Activated naive CD4-positive, alpha-beta T cell treated with anti-CD3 and anti-CD28 coated beads, Interleukin-2, amount 50 U/mL, for 72 hours (primary cell): Measurements from ENCODE around the gene TBX1. TPM values are rescaled to one million over a fixed set of nuclear protein-coding genes. Genes with fewer than 3 reads are reported as not detected.

Source experiments
- ATAC-seq, 2 donors: fragments of 150-1000 bp; cut with Tn5 transposase; 2 replicates each; pipeline ENCODE4 v1.10.0; 2021; ENCODE audit warnings: mild to moderate bottlenecking in 2 of 2, moderate library complexity in 2 of 2
- DNase-seq, 2 donors: peaks; one replicate each; pipeline ENCODE4 v3.0.0; 2021 to 2022; ENCODE audit warnings: low spot score in 2 of 2
- H3K27ac Mint-ChIP-seq, 2 donors: one replicate each; pipeline ENCODE4 v1.8.0; 2022; ENCODE audit warnings: mild to moderate bottlenecking in 2 of 2, mixed read lengths in 2 of 2
- H3K36me3 Mint-ChIP-seq, 2 donors: one replicate each; pipeline ENCODE4 v1.8.0; 2022; ENCODE audit warnings: mixed read lengths in 2 of 2
- H3K9me3 Mint-ChIP-seq, 2 donors: one replicate each; pipeline ENCODE4 v1.8.0; 2022; ENCODE audit warnings: mixed read lengths in 2 of 2
- total RNA-seq, 2 donors: library from RNA; stranded (reverse); gene quantifications; one replicate each; pipeline ENCODE4 v1.2.3, GENCODE V29; 2022

TBX1 gene
- not detected for total RNA-seq

DNA sequence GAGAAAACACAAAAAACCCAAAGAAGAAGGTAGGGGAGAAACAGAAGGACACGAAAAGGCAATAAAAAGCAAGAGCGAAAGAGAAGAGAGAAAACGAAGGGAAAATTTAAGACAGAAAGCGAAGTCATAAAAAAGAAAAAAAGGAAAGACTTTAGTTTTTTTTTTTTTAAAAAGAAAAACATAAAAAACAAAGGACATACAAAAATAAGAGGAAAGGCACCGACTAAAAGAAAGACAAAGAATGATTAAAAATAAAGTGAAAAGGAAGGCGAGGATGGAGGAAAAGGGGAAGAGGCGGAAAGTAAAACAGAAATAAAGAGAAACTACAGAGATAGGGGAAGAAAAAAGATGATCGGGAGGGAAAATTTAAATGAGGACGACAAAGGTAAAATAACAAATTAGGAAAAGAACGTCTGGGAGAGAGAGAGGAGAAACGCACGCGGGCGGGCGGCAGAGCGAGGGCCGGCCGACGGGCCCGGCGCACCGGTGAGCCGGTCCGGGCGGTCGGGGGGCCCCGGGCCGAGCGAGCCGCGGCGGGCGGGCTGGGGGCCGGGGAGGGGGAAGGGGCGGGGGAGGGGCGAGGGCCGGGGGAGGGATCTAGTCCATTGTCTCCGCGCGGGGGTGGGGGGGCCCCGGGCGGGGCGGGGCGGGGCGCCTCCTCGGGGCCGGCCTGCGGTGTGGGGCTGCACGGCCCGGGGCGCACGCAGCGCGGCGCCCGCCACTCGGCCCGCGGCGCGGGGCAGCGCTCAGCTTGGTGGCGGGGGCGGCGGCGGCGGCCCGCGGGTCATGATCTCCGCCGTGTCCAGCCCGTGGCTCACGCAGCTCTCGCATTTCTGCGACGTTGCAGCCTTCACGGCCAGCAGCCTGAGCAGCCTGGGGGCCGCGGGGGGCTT, at the start of gene TBX1:
TBX1 (plus strand) TSS at position 721 of the 893 bp plus-strand sequence; CDS start at position 787, 66 bp downstream.
- no peaks in the 10 kb centered on the region for H3K9me3 Mint-ChIP-seq
- no peak for DNase-seq
- peaks cover 10 to 11% of the 10 kb centered on the region in 2 donors for H3K36me3 Mint-ChIP-seq
- H3K27ac Mint-ChIP-seq = peak within 1 kb of the TSS in 1 of 2 donors; percentile 83
- no peak for ATAC-seq

DNA sequence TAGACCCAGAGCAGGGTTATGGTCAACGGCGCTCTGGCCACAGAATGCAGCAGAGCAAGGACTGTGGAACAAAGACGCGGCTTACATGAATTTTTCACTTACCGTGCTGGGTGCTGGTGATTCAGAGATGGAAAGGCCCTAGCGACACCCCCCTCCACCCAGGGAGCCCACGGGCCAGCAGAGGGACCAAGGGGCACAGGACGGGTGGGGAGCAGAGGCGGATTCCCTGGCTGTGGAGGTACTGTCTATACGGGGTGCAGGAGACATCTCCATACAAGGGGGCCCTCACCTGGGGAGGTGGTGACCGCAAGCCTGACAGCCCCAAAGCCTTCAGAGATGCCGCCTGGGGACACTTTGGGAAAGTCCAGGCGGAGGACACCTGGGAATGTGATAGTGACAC, 47.3 kb upstream of the TBX1 start:
- DNase-seq (no peak), ATAC-seq (no peak)
- H3K27ac Mint-ChIP-seq = no peak overlapping the region
- H3K36me3 Mint-ChIP-seq = no peaks in the 10 kb centered on the region
- H3K9me3 Mint-ChIP-seq = no peaks in the 10 kb centered on the region

DNA sequence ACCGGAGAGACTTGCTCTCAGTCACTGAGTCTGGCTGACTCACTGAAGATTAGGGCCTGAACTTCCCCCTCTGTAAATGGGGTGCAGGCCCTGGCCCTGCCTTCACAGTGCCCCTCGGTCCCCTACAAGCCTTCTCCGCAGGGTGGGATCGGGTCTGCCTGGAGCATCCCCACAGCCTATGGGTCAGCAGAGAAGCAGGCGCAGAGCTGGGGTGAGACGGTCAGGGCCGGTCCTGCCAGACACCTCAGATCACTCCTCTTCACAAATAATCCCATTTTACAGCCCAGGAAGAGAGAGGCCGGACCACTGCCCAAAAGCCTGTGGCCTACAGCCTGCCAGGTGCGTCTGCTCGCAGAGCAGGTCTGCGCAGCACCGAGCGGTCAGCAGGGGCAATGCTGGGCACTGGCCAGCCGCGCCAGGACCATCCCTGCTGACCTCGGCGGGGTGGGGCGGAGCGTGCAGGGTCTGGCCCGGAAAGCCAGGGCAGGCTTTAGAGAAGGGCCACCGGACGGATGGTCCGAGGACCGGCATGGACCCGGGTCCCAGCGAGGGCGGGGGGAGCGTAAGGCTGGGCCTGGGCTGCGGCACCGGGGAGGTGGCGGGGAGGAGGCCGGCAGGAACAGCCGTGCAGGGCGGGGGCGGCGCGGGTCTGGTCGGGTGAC, 46.8 kb upstream of the TBX1 start:
- no peak for DNase-seq
- no peak for ATAC-seq
- Mint-ChIP-seq H3K9me3 (no peaks in the 10 kb centered on the region), H3K36me3 (no peaks in the 10 kb centered on the region), H3K27ac (no peak overlapping the region)

DNA sequence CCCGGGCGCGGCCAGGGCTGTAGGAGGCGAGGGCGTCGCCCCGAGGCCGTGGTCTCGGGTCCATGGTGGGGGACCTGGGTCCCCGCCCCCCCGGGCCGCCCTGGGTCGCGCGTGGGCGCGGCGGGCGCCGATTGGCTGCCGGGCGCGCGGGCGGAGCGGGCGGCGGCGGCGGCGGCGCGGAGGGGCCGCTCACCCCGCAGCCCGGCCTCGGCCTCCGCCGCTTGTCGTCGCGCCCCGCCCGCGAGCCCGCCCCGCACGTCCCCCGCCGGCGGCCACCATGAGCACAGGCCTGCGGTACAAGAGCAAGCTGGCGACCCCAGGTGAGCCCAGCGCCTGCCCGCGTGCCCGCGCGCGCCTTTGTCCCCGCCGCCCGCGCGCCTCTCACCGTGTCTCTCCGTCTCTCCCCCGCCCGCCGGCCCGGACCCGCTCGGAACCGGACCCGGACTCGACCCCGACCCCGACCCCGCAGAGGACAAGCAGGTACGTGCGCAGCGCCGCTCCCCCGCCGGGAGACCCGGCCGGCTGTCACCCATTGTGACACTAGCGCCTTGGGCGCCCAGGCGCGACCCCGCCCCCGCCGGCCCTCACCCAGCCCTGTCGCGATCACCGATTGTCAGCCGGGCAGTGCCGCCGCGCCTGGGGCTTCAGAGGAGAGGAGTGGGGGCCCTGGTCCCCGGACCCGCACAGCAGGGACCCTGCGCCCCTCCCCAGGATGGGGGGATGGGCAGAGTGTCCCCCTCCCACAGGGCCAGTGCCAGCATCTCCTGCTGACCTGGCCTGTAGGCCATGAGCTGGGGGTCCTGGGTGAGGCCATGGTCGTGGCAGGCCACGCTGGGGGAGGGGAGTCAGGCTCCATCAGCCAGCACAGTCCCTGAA, 46.0 kb upstream of the TBX1 start, which contains the start of gene SEPTIN5:
SEPTIN5 (plus strand) TSS at position 192 of the 876 bp plus-strand sequence; CDS start at position 278, 86 bp downstream.
- Mint-ChIP-seq H3K27ac (no peak within 1 kb of the TSS), H3K36me3 (no peaks in the 10 kb centered on the region), H3K9me3 (no peaks in the 10 kb centered on the region)
- DNase-seq = no peak
- ATAC-seq = peak in 1 of 2 donors; percentile 4

DNA sequence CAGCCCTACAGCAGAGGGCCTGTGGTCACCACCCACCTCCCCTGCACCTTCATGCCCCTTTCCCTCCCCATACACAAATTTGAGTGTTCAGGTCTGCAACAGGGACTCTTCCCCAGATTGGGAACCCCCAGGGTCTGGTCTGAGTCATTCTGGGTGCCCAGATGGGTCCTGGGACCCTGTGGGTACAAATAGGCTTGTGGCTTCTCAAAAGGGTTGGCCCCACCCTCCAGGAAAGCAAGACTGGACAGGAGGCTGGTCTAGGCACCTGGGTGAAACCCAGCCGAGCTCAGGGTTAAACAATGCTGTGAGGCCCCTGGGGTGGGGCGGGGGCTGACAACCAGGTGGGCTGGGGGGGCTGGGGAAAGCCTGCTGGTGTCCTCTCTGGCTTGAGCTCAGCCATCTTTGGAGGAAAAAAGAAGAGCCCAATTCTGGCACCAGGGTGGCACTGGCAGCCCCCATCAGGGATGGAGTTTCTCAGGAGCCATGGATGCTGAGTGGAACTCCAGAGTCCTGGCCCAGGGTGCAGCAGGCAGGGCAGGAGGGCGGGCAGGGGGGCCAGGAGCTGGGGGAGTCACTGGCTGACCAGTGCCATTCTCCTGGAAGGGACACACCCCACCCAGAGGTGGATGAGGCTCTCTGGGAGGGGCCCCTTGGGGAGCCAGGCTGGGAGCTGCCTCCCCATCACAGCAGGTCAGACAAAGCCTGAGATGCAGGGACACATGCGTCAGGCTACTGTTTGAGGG, 45.2 kb upstream of the TBX1 start:
- Mint-ChIP-seq H3K27ac (no peak overlapping the region), H3K9me3 (no peaks in the 10 kb centered on the region), H3K36me3 (no peaks in the 10 kb centered on the region)
- DNase-seq (no peak), ATAC-seq (no peak)

DNA sequence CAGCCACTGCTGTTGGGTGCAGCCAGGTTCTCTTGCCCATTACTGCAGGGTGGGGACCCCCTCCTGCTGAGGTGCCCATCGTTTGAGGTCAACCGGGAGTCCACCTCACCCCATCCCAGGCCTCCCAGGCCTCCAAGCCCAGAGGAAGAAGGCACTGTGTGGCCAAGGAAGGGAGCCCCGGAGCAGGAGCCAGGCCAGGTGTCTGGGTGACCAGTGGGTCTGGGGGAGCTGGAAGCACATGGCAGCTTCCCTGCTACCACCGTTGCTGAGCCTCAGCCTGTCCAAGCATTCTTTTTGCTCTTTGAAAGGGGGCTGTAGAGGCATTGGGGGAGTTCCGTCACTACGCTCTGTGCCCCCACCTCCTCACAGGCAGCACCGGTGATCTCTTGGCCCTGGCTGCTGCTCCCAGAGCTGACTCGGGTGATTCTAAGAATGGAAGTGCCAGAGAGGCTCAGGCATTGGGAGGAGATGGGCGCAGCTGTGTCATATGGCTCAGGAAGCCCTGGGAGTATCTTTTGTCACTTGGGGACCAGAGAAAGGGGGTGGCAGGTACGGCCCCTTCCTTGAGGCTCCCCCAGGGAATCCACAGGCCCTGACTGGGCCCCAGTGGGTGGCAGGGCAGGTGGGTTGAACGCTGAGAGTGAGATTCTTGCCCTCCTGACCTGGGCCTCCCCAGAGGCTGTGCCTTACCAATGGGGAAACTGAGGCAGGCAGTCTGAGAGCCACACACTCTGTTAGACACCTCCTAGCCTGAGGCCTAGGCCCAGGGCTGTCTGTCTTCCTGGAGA, 44.3 kb upstream of the TBX1 start:
- Mint-ChIP-seq H3K36me3 (no peaks in the 10 kb centered on the region), H3K9me3 (no peaks in the 10 kb centered on the region), H3K27ac (no peak overlapping the region)
- no peak for DNase-seq
- no peak for ATAC-seq

DNA sequence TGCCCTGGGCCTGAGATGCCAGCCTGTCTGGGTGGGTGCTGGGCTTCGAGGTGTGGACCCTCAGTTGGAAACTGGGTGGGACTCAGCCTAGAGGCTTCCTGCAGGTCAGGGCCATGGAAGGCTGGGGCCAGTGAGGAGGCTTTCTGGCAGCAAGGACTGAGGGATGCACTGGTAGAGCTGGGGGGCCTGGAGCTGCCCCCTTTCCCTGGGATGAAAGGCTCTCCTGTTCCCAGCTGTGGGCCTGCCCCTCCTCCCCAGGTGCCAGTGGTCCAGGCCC, 43.8 kb upstream of the TBX1 start:
- ATAC-seq = no peak
- Mint-ChIP-seq H3K27ac (no peak overlapping the region), H3K9me3 (no peaks in the 10 kb centered on the region), H3K36me3 (no peaks in the 10 kb centered on the region)
- DNase-seq = no peak

DNA sequence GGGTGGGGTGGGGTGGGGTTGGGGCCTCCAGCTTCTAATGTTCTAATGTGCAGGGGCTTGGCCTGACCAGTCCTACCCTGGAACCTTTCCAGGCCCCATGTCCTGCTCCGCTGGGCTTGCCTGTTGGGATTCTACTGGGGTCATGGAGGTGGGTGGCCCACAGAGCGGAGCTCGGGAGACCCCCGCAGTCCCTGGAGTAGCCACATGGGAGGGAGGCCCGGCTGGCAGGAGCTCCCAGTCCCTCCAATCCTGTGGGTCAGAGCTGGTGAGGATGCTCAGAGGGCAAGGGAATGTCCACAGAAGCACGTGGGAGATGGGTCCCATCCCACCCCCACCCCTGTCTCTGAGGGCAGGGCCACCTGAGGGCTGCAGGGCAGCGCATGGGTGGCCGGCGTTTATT, 43.4 kb upstream of the TBX1 start:
- DNase-seq (no peak), ATAC-seq (no peak)
- no peaks in the 10 kb centered on the region for H3K36me3 Mint-ChIP-seq
- H3K9me3 Mint-ChIP-seq = no peaks in the 10 kb centered on the region
- H3K27ac Mint-ChIP-seq = no peak overlapping the region

DNA sequence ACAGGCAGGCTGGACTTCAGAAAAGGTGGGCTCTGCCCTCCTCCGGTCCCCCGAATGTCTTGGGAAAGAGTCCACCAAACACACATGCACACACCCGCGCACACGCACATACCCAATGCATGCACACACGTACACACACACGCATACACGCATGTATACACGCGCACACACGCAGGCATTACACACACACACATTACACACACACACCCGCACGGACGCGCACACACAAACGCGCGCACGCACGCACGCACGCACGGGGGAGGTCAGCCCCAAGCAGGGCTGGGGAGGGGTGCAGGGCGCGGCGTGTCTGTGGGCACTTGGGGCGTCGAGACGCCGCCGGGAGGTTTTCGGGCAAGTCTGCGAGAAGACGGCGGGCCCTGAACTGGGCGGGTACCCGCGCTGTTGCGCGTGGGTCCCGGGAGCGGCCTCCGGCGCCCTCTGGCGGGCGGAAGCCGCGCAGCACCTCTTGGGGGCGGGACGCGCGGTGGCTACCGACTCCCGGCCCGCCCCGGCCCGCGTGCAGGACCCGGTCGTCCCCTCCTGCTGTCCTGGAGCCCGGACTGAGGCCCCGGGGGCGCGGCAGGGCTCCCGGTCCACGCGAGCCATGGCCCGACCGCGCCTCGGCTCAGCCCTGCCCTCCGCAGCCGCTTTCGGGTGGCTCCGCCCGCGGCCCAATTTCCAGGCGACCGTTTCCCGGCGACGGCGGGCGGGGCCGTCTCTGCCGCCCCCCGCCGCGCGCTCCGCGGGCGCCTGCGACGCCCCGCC, 42.7 kb upstream of the TBX1 start:
- peak; percentile 89 to 93 for ATAC-seq
- peak; percentile 78 to 93 for DNase-seq
- Mint-ChIP-seq H3K9me3 (no peaks in the 10 kb centered on the region), H3K36me3 (no peaks in the 10 kb centered on the region), H3K27ac (no peak overlapping the region)

DNA sequence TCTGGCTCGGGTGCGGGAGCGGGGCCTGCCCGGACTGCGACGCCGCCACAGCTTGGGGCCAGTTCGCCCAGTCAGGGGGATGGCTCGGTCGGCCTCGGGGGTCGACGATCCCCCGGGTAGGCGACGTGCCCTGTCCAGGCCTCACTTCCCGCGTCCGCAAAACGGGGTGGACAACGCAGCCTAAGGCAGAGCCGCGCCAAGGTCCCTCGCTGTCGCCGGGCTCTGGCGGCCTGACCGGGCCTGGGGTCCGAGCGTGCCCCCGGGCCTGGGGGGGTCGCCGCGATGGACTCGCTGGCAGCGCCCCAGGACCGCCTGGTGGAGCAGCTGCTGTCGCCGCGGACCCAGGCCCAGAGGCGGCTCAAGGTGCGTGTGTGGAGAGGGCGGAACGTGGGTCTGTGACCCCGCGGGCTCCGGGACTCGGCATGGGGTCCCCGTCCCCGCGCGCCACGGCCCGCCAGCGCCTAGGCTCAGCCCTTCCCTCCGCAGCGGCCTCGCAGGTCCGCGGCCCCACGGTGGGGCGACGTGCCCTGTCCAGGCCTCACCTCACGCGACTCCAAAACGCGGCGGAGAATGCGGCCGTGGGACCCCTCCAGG, 42.0 kb upstream of the TBX1 start:
- no peaks in the 10 kb centered on the region for H3K9me3 Mint-ChIP-seq
- H3K27ac Mint-ChIP-seq = no peak overlapping the region
- no peak for ATAC-seq
- no peaks in the 10 kb centered on the region for H3K36me3 Mint-ChIP-seq
- no peak for DNase-seq

DNA sequence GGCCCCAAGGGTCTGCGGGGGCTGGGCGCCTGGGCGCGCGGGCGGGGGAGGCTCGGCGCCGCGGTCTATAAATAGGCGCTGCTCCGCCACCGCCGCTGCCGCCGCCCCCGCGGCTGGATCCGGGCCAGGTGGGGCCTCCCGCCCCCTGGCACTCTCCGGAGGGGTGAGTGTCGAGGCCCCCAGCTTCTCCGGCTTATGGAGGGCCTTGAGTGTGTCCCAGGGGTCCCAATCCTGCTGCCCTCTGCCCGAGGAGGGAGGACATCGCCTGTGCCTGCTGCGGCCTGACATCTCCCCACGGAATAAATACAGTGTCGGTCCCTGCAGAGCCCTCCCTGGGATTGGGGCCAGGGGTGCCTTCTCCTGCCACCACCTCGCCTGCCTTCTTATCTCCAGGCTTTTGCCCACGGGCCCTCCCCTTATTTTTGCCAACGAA, 41.5 kb upstream of the TBX1 start:
- H3K27ac Mint-ChIP-seq = no peak overlapping the region

DNA sequence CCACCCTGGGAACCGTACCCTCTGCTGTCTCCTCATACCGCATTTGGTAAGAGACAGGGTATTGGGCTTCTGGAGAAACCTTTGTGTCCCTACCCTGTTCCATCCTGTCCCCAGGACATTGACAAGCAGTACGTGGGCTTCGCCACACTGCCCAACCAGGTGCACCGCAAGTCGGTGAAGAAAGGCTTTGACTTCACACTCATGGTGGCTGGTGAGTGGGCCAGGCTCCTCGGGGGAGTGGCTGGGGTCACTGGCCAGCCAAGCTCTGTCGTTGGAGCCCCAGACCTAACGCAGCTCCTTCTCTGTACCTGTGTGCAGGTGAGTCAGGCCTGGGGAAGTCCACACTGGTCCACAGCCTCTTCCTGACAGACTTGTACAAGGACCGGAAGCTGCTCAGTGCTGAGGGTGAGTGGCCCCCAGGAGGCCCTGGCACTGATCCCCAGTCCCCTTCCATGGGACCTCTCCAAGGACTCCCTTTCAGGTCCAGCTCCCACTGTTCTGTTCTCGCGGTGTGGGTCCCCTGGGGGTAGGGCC, 41.0 kb upstream of the TBX1 start:
- Mint-ChIP-seq H3K9me3 (no peaks in the 10 kb centered on the region), H3K36me3 (no peaks in the 10 kb centered on the region)
- no peak for ATAC-seq

More for the DNA sequence above, 41.5 kb upstream of the TBX1 start:
- ATAC-seq (no peak), DNase-seq (no peak)
- Mint-ChIP-seq H3K9me3 (no peaks in the 10 kb centered on the region), H3K36me3 (no peaks in the 10 kb centered on the region)

DNA sequence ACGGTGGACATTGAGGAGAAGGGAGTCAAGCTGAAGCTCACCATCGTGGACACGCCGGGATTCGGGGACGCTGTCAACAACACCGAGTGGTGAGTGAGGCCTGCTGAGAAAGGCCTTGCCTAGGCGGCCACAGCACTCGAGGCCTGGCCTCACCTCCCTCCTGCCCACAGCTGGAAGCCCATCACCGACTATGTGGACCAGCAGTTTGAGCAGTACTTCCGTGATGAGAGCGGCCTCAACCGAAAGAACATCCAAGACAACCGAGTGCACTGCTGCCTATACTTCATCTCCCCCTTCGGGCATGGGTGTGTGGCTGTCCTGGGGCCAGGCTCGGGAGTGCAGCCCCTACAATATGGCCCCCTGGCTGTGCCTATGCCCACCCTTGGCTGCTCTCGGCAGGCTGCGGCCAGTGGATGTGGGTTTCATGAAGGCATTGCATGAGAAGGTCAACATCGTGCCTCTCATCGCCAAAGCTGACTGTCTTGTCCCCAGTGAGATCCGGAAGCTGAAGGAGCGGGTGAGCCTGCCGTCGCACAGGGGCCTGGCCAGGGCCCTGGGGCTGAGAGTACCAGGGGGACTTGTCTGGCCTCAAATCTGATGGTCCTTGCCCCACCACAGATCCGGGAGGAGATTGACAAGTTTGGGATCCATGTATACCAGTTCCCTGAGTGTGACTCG, 40.3 kb upstream of the TBX1 start:
- ATAC-seq (no peak), DNase-seq (no peak)
- no peaks in the 10 kb centered on the region for H3K36me3 Mint-ChIP-seq
- H3K9me3 Mint-ChIP-seq = no peaks in the 10 kb centered on the region
- H3K27ac Mint-ChIP-seq = no peak overlapping the region

More for the DNA sequence above, 41.0 kb upstream of the TBX1 start:
- no peak overlapping the region for H3K27ac Mint-ChIP-seq
- DNase-seq = no peak

DNA sequence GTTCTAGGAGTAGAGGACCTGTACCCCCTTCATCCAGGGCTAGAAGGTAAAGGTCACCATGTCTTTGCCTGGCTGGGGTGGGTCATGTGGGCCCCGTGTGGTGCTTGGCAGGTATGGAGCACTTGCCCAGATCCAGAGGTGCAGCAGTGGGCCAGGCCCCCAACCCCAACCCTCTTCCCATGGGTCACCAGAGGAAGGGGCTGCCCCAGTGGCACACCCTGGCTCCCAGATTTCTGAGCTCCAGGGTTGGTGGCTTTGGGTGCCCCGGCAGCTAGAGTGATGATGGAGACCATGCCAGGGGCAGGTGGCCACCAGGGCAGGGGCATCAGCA, 39.6 kb upstream of the TBX1 start:
- Mint-ChIP-seq H3K27ac (no peak overlapping the region), H3K9me3 (no peaks in the 10 kb centered on the region), H3K36me3 (no peaks in the 10 kb centered on the region)
- DNase-seq (no peak), ATAC-seq (no peak)
